GM12878 (cell line): ENCODE data around the gene ITPR3. TPM values are rescaled to one million over a fixed set of nuclear protein-coding genes. Genes with fewer than 3 reads are reported as not detected.

Source experiments
- ATAC-seq: fragments of 200-7000 bp; cut with Tn5 transposase; 3 replicates; pipeline ENCODE4 v1.9.1; 2020; ENCODE audit warnings: mild to moderate bottlenecking, moderate library complexity
- BruUV-seq: library from RNA; stranded (reverse); fragments of 400-500 nt; replicated peaks from 2 replicates; lab custom pipeline; 2021; lab: Mats Ljungman, UMichigan
- CTCF ChIA-PET: fragments of 300-600 bp; sonication (Branson Sonifier 250); formaldehyde crosslinking; extraction: SDS; loops from one replicate; lab custom pipeline; 2021; ENCODE audit warnings: inconsistent platforms; lab: Yijun Ruan, JAX
- POLR2A ChIA-PET: fragments of 350-600 bp; formaldehyde crosslinking; extraction: SDS; loops from one replicate; lab custom pipeline; 2021; ENCODE audit warnings: inconsistent platforms; lab: Charles Lee
- RAD21 ChIA-PET: fragments of 300-600 bp; sonication (Branson Sonifier 250); formaldehyde crosslinking; loops from one replicate; lab custom pipeline; 2023; ENCODE audit warnings: antibody characterized with exemption; ENCODE audit not compliant: unreplicated experiment; lab: Charles Lee
- SMC1A ChIA-PET: fragments of 300-600 bp; sonication (Branson Sonifier 250); formaldehyde crosslinking; loops from one replicate; lab custom pipeline; 2023; ENCODE audit not compliant: unreplicated experiment, uncharacterized antibody; lab: Charles Lee
- DNase-seq: peaks from one replicate; pipeline ENCODE4 v3.0.0-alpha.2; 2011; ENCODE audit warnings: low read depth, low spot score
- FAIRE-seq: peaks from 3 replicates; lab custom pipeline; 2011; peaks lifted over from hg19 to GRCh38; lab: Jason Lieb, UNC
- H2AFZ ChIP-seq: 2 replicates; pipeline ENCODE4 v1.6.0; 2011; ENCODE audit warnings: low read depth, low read length, control low read depth; ENCODE audit not compliant: control insufficient read depth
- H3K27ac ChIP-seq: 2 replicates; pipeline ENCODE4 v1.5.1; 2011; ENCODE audit warnings: control low read depth; ENCODE audit not compliant: control insufficient read depth, insufficient read depth
- H3K27me3 ChIP-seq, 2 experiments: replicated peaks in 1 of 2; 2 replicates each; pipeline versions ENCODE4 v1.6.0 to v1.6.1; 2011; ENCODE audit warnings: low read length in 1 of 2; ENCODE audit not compliant: control insufficient read depth in 2 of 2, insufficient read depth in 2 of 2
- H3K36me3 ChIP-seq, 2 experiments: 2 replicates each; pipeline ENCODE4 v1.5.1; 2011; ENCODE audit warnings: low read length in 1 of 2; ENCODE audit not compliant: control insufficient read depth in 2 of 2, insufficient read depth in 2 of 2
- H3K4me1 ChIP-seq: 2 replicates; pipeline ENCODE4 v1.6.1; 2011; ENCODE audit warnings: mild to moderate bottlenecking, low read length, moderate library complexity, mixed read lengths; ENCODE audit not compliant: control insufficient read depth, insufficient read depth
- H3K4me2 ChIP-seq: 2 replicates; pipeline ENCODE4 v1.6.0; 2011; ENCODE audit warnings: control low read depth; ENCODE audit not compliant: control insufficient read depth, insufficient read depth
- H3K4me3 ChIP-seq: fragments of 200-600 bp; sonication (generic); 2 replicates; pipeline ENCODE4 v1.5.1; 2016
- H3K79me2 ChIP-seq: 2 replicates; pipeline ENCODE4 v1.6.0; 2011; ENCODE audit warnings: low read length; ENCODE audit not compliant: control insufficient read depth, insufficient read depth
- H3K9ac ChIP-seq: 2 replicates; pipeline ENCODE4 v1.8.0; 2011; ENCODE audit warnings: low read length, control low read depth, mixed read lengths; ENCODE audit not compliant: control insufficient read depth, insufficient read depth
- H3K9me3 ChIP-seq: replicated peaks from 3 replicates; pipeline ENCODE4 v1.5.1; 2011; ENCODE audit warnings: mild to moderate bottlenecking, low read length; ENCODE audit not compliant: control insufficient read depth, insufficient read depth
- H4K20me1 ChIP-seq: 2 replicates; pipeline ENCODE4 v1.6.0; 2011; ENCODE audit not compliant: control insufficient read depth, insufficient read depth
- EED ChIP-seq: sonication (generic); IDR thresholded peaks from 2 replicates; pipeline ENCODE4 v1.6.1; 2016; ENCODE audit warnings: antibody characterized with exemption, low read depth
- ETV6 ChIP-seq, 2 experiments: fragments of 450-650 bp in 1 of 2; IDR thresholded peaks in 1 of 2; conservative IDR thresholded peaks in 1 of 2; 2 replicates each; pipeline ENCODE4 v1.6.1; 2014; ENCODE audit warnings: antibody characterized with exemption in 1 of 2, borderline replicate concordance in 1 of 2, low read depth in 1 of 2, mild to moderate bottlenecking in 1 of 2, moderate library complexity in 1 of 2
- IKZF2 ChIP-seq, 2 experiments: fragments of 450-650 bp; IDR thresholded peaks; 2 replicates each; pipeline ENCODE4 v1.6.1; 2017; ENCODE audit warnings: mild to moderate bottlenecking in 2 of 2, moderate library complexity in 2 of 2
- KAT2A ChIP-seq: conservative IDR thresholded peaks from 2 replicates; pipeline ENCODE4 v1.6.1; 2011; ENCODE audit warnings: low read depth, low read length; ENCODE audit not compliant: control insufficient read depth
- NR2F1 ChIP-seq: fragments of 450-650 bp; conservative IDR thresholded peaks from 2 replicates; pipeline ENCODE4 v1.6.1; 2017; ENCODE audit warnings: mild to moderate bottlenecking
- POU2F2 ChIP-seq: IDR thresholded peaks from 3 replicates; pipeline ENCODE4 v1.6.1; 2011; ENCODE audit warnings: low read depth, mild to moderate bottlenecking, low read length, borderline replicate concordance
- RFX5 ChIP-seq: IDR thresholded peaks from 2 replicates; pipeline ENCODE4 v1.6.1; 2011; ENCODE audit warnings: low read depth, low read length, improper control_type of control experiment
- SREBF2 ChIP-seq: IDR thresholded peaks from 2 replicates; pipeline ENCODE4 v1.6.1; 2012; ENCODE audit warnings: mild to moderate bottlenecking, low read length
- TARDBP ChIP-seq: IDR thresholded peaks from 2 replicates; pipeline ENCODE4 v1.6.1; 2016; ENCODE audit warnings: borderline replicate concordance
- TCF12 ChIP-seq: IDR thresholded peaks from 2 replicates; pipeline ENCODE4 v1.6.1; 2011; ENCODE audit warnings: low read depth, mild to moderate bottlenecking, low read length
- ZBED1 ChIP-seq: IDR thresholded peaks from 2 replicates; pipeline ENCODE4 v1.6.1; 2016; ENCODE audit warnings: borderline replicate concordance
- ZNF24 ChIP-seq: fragments of 450-650 bp; IDR thresholded peaks from 2 replicates; pipeline ENCODE4 v1.6.1; 2017; ENCODE audit warnings: antibody characterized with exemption, mild to moderate bottlenecking
- WGBS: methylation state at CpG from one replicate; pipeline ENCODE4 v1.1.6; 2016; ENCODE audit warnings: low lambda C conversion rate; ENCODE audit not compliant: insufficient replicate concordance, insufficient coverage; ENCODE audit errors: missing lambda C conversion rate; 5-methylcytosine and 5-hydroxymethylcytosine counted together
- in situ Hi-C: fragments of 300-500 bp; cut with MboI; formaldehyde crosslinking; loops from 9 replicates; pipeline ENCODE4 v1.14.3; 2018; ENCODE audit warnings: mixed read lengths
- intact Hi-C: fragments of 100-400 bp; cut with micrococcal nuclease; formaldehyde crosslinking; loops from one replicate; pipeline ENCODE4 v1.14.2; 2022; ENCODE audit not compliant: unreplicated experiment
- polyA plus RNA-seq, 11 experiments: library from polyadenylated mRNA; depleted of rRNA in 4 of 11; unstranded in 6 of 11; stranded (reverse) in 5 of 11; fragments of >200 nt; fragmentation: Nextera tagmentation in 4 of 11; fragmentation: Illumina TruSeq in 1 of 11; extraction: Ambion mirVana in 4 of 11; extraction: Trizol in 1 of 11; gene quantifications; 1 replicate in 1 of 11; 2 replicates in 10 of 11; pipeline versions ENCODE4 v1.2.1 to v1.2.3, GENCODE V29; 2011 to 2016; ENCODE audit warnings: inconsistent platforms in 2 of 11, missing spikeins in 2 of 11, low read depth in 1 of 11
- total RNA-seq, 4 experiments: library from RNA; depleted of rRNA in 3 of 4; stranded (reverse); fragments of >200 nt in 3 of 4; fragmentation: Illumina TruSeq in 1 of 4; extraction: Trizol in 1 of 4; gene quantifications; 2 replicates each; pipeline versions ENCODE4 v1.2.1 to v1.2.3, GENCODE V29; 2013 to 2021

The ITPR3 gene
- total and polyA plus RNA-seq, 10 of the 15 experiments (the other 5 are each of a cell fraction or from before 2014, with no cell fraction given) = 0.32 to 34.0 (median 11.9) TPM

DNA sequence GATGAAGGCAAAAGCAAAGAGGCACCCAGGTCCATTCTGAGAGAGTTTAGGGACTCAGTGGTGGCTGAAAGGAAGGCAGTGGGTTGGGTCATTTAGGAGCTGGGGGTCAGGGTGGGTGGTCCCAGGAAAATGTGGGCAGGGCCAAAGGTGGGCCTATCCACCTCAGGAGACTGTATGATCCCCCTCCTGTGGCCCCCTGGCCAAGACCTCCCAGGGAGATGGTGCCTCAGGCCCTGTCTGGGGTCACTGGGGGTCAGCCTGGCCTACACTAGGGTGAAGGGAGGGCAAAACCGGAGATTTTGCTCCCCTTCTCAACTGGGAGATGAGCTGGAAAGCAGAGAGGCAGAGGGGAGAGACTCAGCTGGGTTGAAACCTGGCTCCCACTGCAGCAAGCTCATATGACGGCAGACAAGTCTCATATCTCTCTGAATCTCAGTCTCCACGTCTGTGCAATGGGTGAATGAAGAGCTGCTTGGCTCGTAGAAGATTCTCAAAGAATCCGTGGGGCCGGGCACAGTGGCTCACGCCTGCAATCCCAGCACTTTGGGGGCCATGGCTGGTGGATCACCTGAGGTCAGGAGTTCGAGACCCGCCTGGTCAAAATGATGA lies 29.6 kb upstream of the ITPR3 start:
- CTCF ChIA-PET = interaction anchor here (0.8 to 8.1 kb wide), 7 partner anchors 16 to 205 kb away, joined by 3 to 92 read pairs (median 4); partner anchors contain the start of gene ITPR3
- H3K27me3 ChIP-seq = no peaks in the 10 kb centered on the region
- RAD21 ChIA-PET = interaction anchor here (0.9 to 2.6 kb wide), 3 partner anchors 16 to 109 kb away, joined by 5 to 19 read pairs (median 13); partner anchors contain the start of gene ITPR3
- H3K4me2 ChIP-seq = no peak overlapping the region
- H3K9ac ChIP-seq = no peak overlapping the region
- intact Hi-C loops (no loop called here), in situ Hi-C loops (no loop called here)
- no peaks in the 10 kb centered on the region for H3K36me3 ChIP-seq
- H3K79me2 ChIP-seq = no peaks in the 10 kb centered on the region
- H3K27ac ChIP-seq = no peak overlapping the region
- BruUV-seq = no TSS peak
- TF ChIP-seq NR2F1 (0 out of 2 replicates have a peak, but pooled peaks have one; percentile 15), POU2F2 (no peak)
- no peak for DNase-seq
- H3K9me3 ChIP-seq = no peaks in the 10 kb centered on the region
- H3K4me1 ChIP-seq = peaks cover 38% of the 10 kb centered on the region
- H3K4me3 ChIP-seq = no peak overlapping the region
- SMC1A ChIA-PET = interaction anchor here (0.7 to 2.9 kb wide), 7 partner anchors 13 to 131 kb away, joined by 3 to 33 read pairs (median 4); no protein-coding TSS in a partner anchor
- 80% methylated on average over 9 of the region's 9 CpGs for WGBS
- no peak overlapping the region for H2AFZ ChIP-seq
- no peak for ATAC-seq
- H4K20me1 ChIP-seq = no peaks in the 10 kb centered on the region
- no peak for FAIRE-seq
- POLR2A ChIA-PET = interaction anchor here (1.4 to 2.2 kb wide), 2 partner anchors 16 to 30 kb away, joined by 4 to 11 read pairs; partner anchors contain the start of gene ITPR3

DNA sequence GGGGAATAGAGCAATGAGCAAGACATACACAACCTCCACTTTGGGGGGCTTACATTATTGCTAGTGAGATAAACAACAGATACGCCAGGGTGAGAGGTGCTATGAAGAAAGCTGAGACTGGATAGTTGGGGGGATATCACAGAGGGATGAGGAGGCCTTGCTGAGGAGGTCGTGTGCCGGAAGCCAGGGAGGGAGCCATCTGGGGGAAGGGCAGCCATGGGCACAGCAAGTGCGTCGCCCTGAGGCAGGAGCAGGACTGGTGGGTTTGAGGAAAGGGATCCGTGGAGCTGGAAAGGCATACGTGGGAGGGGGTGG lies 28.9 kb upstream of the ITPR3 start:
- Histone ChIP-seq H4K20me1 (no peaks in the 10 kb centered on the region), H3K79me2 (no peaks in the 10 kb centered on the region), H3K9me3 (no peaks in the 10 kb centered on the region), H3K4me1 (peaks cover 44% of the 10 kb centered on the region), H3K4me2 (peak overlapping the region; percentile 98), H3K9ac (no peak overlapping the region), H3K27ac (peak overlapping the region; percentile 17; the same call in 1 of the 2 replicates), H3K27me3 (no peaks in the 10 kb centered on the region), H2AFZ (peak overlapping the region; percentile 46), H3K36me3 (no peaks in the 10 kb centered on the region), H3K4me3 (no peak overlapping the region)
- intact Hi-C loops (no loop called here), in situ Hi-C loops (no loop called here)
- no TSS peak for BruUV-seq
- ATAC-seq (no peak), DNase-seq (no peak), FAIRE-seq (no peak)
- RAD21 ChIA-PET = interaction anchor here (0.9 to 2.6 kb wide), 3 partner anchors 15 to 108 kb away, joined by 5 to 19 read pairs (median 13); partner anchors contain the start of gene ITPR3
- POLR2A ChIA-PET = interaction anchor here (0.6 to 2.2 kb wide), 5 partner anchors 15 to 1267 kb away, joined by 3 to 11 read pairs (median 4); partner anchors contain the start of gene ITPR3
- SMC1A ChIA-PET = interaction anchor here (0.7 to 2.9 kb wide), 8 partner anchors 14 to 131 kb away, joined by 3 to 33 read pairs (median 4); partner anchors contain the start of gene ITPR3
- 17% methylated on average over 7 of the region's 7 CpGs for WGBS
- CTCF ChIA-PET = interaction anchor here (0.8 to 8.1 kb wide), 6 partner anchors 15 to 204 kb away, joined by 3 to 92 read pairs (median 6); no protein-coding TSS in a partner anchor
- TF ChIP-seq ETV6 (conservative IDR thresholded peaks at IDR 0.05 in 1 of 2, IDR thresholded peaks at IDR 0.05 in 1 of 2; ENCODE audit: borderline replicate concordance in 1 of 2, low read depth in 1 of 2) (0 out of 4 replicates have a peak, but pooled peaks of 1 of the 2 experiments have one; percentile 39), SREBF2 (no peak), KAT2A (no peak), TCF12 (no peak), IKZF2 (IDR thresholded peaks at IDR 0.05) (peak in 1 of 2 experiments; percentile 59; a peak in 3 of 4 replicates), TARDBP (no peak), ZNF24 (no peak), EED (peak; percentile 52; the same call in 1 of the 2 replicates), RFX5 (no peak), ZBED1 (no peak)
